ENCODE data around the gene TDRD3.
"Not testable (repeated sequence)": the region's sequence is repeated elsewhere in the genome, so short reads cannot be mapped to it uniquely, and the experiment has no call there.

GRCh38 chr13:60407852-60408251 is 10.8 kb downstream of the TDRD3 start:
- TF ChIP-seq EZH2 (IDR thresholded peaks at IDR 0.05); POLR2AphosphoS5 (IDR thresholded peaks at IDR 0.05; ENCODE audit: borderline replicate concordance, low read depth, low read length): not testable (repeated sequence)
